GM12864 (cell line): ENCODE data around the gene LRRC27.

Experiments used
- DNase-seq: peaks from one replicate; pipeline ENCODE4 v3.0.0-alpha.2; 2011; ENCODE audit warnings: low read depth
- H3K4me3 ChIP-seq: 2 replicates; pipeline ENCODE4 v1.5.1; 2011; ENCODE audit warnings: mild to moderate bottlenecking, low read depth, low read length, control low read depth
- CTCF ChIP-seq: IDR thresholded peaks from 2 replicates; pipeline ENCODE4 v1.5.1; 2011; ENCODE audit warnings: low read depth, mild to moderate bottlenecking, moderate library complexity, low read length, control low read depth, inconsistent platforms; ENCODE audit errors: missing control alignments

LRRC27 gene

GRCh38 chr10:132381741-132382140 lies 49.7 kb downstream of the LRRC27 start:
- no peak overlapping the region for H3K4me3 ChIP-seq
- no peak for TF ChIP-seq CTCF
- no peak for DNase-seq

- DNase-seq = no peak
- TF ChIP-seq CTCF = no peak
Measured at GRCh38 chr10:132382231-132382922, 50.4 kb downstream of the LRRC27 start.

GRCh38 chr10:132383101-132383500 lies 51.1 kb downstream of the LRRC27 start:
- no peak for DNase-seq
- H3K4me3 ChIP-seq = no peak overlapping the region
- TF ChIP-seq CTCF = no peak

More at GRCh38 chr10:132382231-132382922, 50.4 kb downstream of the LRRC27 start:
- no peak overlapping the region for H3K4me3 ChIP-seq

- DNase-seq = no peak
- TF ChIP-seq CTCF = no peak
- H3K4me3 ChIP-seq = no peak overlapping the region
Measured at GRCh38 chr10:132383751-132384196, 51.8 kb downstream of the LRRC27 start.

- no peak for TF ChIP-seq CTCF
- no peak for DNase-seq
- no peak overlapping the region for H3K4me3 ChIP-seq
Measured at GRCh38 chr10:132384618-132385388, 52.8 kb downstream of the LRRC27 start.

GRCh38 chr10:132385389-132385667 lies 53.3 kb downstream of the LRRC27 start:
- TF ChIP-seq CTCF = no peak
- H3K4me3 ChIP-seq = no peak overlapping the region
- no peak for DNase-seq
